SK-N-MC (cell line): ENCODE measurements around the gene MST1.

Experiments used
- DNase-seq: peaks from one replicate; pipeline ENCODE4 v3.0.0-alpha.2; 2011; ENCODE audit warnings: low read depth, low spot score
- H3K27ac ChIP-seq: fragments of 200-600 bp; sonication (generic); 2 replicates; pipeline ENCODE4 v1.5.1; 2016; ENCODE audit warnings: mixed run types
- H3K36me3 ChIP-seq: fragments of 200-600 bp; sonication (generic); 2 replicates; pipeline ENCODE4 v1.6.1; 2017; ENCODE audit warnings: antibody characterized with exemption, low read length, mixed read lengths; ENCODE audit not compliant: insufficient read depth
- H3K4me3 ChIP-seq: fragments of 200-600 bp; sonication (generic); 2 replicates; pipeline ENCODE4 v1.5.1; 2016
- H3K9ac ChIP-seq: fragments of 200-600 bp; sonication (generic); 2 replicates; pipeline ENCODE4 v1.8.0; 2017; ENCODE audit warnings: mixed run types, mixed read lengths; ENCODE audit not compliant: insufficient read length
- H3K9me3 ChIP-seq: fragments of 200-600 bp; sonication (generic); 2 replicates; pipeline ENCODE4 v1.6.1; 2017; ENCODE audit warnings: low read depth, mild to moderate bottlenecking, antibody characterized with exemption, low read length, moderate library complexity, mixed read lengths
- EZH2 ChIP-seq: fragments of 200-600 bp; sonication (generic); IDR thresholded peaks from one replicate; pipeline ENCODE4 v1.6.1; 2017; ENCODE audit warnings: antibody characterized with exemption
- FOXP2 ChIP-seq: optimal IDR thresholded peaks from 2 replicates; pipeline ENCODE3; 2011; ENCODE audit warnings: mild to moderate bottlenecking, moderate library complexity; ENCODE audit not compliant: insufficient read depth; ENCODE audit errors: extremely low read length, control extremely low read depth
- POLR2AphosphoS5 ChIP-seq: IDR thresholded peaks from 2 replicates; pipeline ENCODE4 v1.6.1; 2012; ENCODE audit warnings: mild to moderate bottlenecking, low read depth, low read length, borderline replicate concordance

The MST1 gene

DNA sequence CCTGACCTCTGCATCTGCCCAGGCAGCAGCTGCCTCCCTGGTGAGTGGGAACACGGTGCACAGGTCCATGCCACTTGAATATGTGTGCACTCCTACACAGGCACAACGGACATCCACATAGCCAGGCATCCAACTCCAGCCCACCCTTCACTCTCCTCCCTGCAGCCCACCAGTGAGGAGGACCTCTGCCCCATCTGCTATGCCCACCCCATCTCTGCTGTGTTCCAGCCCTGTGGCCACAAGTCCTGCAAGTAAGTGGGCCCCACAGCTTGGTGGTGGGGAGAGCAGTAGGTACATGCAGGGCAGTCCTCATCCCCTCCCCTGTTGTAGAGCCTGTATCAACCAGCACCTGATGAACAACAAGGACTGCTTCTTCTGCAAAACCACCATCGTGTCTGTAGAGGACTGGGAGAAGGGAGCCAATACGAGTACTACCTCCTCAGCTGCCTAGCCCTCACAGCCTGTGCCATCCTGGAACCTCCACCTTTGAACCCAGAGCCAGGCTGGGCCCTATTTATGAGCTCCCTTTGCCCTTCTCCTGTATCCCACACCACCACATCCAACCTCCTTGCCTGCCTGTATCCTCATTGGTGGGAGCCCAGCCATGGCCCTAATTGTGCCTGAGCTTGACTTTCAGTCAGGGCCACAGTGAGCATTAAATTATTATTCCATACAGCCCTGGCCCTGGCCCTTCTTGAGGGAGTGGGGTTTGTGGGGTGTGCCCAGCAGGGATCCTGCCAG lies 31.8 kb upstream of the MST1 start:
- no peak overlapping the region for H3K9ac ChIP-seq
- no peaks in the 10 kb centered on the region; the same call in 1 of the 2 replicates for H3K36me3 ChIP-seq
- no peak for DNase-seq
- no peaks in the 10 kb centered on the region for H3K9me3 ChIP-seq
- H3K27ac ChIP-seq, result no peak overlapping the region
- H3K4me3 ChIP-seq, result no peak overlapping the region
- TF ChIP-seq POLR2AphosphoS5, result peak; percentile 13; the same call in 1 of the 2 replicates
- TF ChIP-seq EZH2, result no peak

DNA sequence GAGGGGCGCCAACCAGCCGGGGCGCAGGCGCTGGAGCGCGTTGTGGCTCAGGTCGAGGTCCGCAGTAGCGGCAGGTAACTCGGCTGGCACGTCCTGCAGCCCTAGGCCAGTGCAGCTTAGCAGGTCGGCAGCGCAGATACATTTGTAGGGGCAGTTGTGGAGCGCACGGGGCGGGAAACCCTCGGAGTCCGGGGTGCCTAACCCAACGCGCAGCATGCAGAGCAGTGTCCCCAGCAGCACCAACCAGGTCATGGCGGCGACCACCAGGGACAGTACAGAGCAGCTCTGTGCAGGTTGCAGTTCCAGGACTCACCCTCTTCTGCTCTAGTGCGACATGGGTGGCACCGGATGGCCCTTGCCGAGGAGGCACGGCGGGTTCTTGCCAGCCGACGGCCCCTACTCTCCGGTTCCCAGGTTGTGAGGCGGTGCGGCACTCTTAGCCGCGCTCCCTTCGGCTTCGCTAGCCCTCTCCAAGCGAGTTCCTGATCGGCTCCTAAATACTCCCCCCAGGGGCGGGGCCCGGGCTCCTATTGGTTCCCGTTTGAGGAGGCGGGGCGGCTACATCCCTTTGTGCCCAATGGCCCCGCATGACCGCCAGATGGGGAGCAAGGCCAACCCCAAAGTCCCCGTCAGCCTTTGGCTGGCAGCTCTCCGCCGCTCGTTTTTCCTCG lies 30.1 kb upstream of the MST1 start, which contains the start of gene AMIGO3:
Gene AMIGO3, minus strand, starts transcription at position 471 of the 671 bp plus-strand sequence. Its CDS starts 219 bp downstream, at position 252.
- peak; percentile 20 for DNase-seq
- no peak within 1 kb of the TSS for H3K9ac ChIP-seq
- H3K4me3 ChIP-seq, result peak within 1 kb of the TSS; percentile 66
- no peak within 1 kb of the TSS for H3K27ac ChIP-seq
- H3K36me3 ChIP-seq, result no peaks in the 10 kb centered on the region; the same call in 1 of the 2 replicates
- TF ChIP-seq POLR2AphosphoS5 (peak; percentile 82), FOXP2 (no peak), EZH2 (no peak)
- no peaks in the 10 kb centered on the region for H3K9me3 ChIP-seq

- Histone ChIP-seq H3K4me3 (peak overlapping the region; percentile 66), H3K27ac (no peak overlapping the region), H3K9ac (no peak overlapping the region), H3K9me3 (no peaks in the 10 kb centered on the region), H3K36me3 (no peaks in the 10 kb centered on the region; the same call in 1 of the 2 replicates)
- TF ChIP-seq FOXP2 (no peak), POLR2AphosphoS5 (no peak), EZH2 (no peak)
- no peak for DNase-seq
Observed at GRCh38 chr3:49718858-49719213, 29.6 kb upstream of the MST1 start.

DNA sequence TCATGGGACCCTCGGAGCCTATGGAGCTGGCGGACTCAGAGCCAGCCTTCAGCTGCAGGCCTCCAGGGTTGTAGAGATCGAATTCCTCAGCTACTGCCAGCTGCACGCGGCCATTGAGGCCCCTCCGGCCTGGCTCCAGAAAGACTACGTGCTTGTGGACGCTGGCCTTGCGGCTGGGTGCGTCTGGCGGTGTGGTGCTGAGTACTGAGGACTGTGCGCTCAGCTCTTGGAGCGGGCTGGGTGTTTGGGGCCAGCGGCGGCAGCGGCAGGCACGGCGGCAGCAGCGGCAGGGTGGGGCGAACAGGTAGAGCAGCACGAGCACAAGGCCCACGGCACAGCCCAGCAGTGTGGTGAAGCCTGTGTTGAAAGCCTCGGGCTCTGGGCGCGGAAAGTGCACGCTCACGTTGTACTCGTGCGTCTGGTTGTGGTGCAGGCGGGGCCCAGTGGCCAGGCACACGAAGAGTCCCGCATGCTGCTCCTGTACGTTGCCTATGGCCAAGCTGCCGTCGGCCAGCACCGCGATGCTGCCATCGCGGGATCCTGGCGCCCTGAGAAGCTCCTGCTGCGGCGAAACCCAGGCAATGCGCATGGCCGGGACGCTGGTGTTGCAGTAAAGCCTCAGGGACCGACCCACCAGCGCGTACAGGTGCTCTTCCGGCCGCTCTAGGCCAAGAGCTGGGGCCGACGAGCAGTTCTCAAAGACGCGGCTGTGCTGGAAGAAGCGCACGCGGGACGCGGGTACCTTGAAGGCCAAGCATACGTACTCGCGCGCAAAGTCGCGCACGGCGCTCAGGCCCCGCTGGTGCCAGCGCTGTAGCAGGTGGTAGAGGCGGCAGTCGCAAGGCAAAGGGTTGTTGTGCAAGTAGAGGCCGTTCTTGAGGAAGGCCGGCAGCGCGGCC lies 28.9 kb upstream of the MST1 start:
- H3K36me3 ChIP-seq, result no peaks in the 10 kb centered on the region; the same call in 1 of the 2 replicates
- TF ChIP-seq POLR2AphosphoS5, result no peak
- TF ChIP-seq FOXP2, result no peak
- TF ChIP-seq EZH2, result no peak
- H3K27ac ChIP-seq, result no peak overlapping the region
- DNase-seq, result no peak
- H3K9me3 ChIP-seq, result no peaks in the 10 kb centered on the region
- no peak overlapping the region for H3K9ac ChIP-seq
- H3K4me3 ChIP-seq, result no peak overlapping the region

DNA sequence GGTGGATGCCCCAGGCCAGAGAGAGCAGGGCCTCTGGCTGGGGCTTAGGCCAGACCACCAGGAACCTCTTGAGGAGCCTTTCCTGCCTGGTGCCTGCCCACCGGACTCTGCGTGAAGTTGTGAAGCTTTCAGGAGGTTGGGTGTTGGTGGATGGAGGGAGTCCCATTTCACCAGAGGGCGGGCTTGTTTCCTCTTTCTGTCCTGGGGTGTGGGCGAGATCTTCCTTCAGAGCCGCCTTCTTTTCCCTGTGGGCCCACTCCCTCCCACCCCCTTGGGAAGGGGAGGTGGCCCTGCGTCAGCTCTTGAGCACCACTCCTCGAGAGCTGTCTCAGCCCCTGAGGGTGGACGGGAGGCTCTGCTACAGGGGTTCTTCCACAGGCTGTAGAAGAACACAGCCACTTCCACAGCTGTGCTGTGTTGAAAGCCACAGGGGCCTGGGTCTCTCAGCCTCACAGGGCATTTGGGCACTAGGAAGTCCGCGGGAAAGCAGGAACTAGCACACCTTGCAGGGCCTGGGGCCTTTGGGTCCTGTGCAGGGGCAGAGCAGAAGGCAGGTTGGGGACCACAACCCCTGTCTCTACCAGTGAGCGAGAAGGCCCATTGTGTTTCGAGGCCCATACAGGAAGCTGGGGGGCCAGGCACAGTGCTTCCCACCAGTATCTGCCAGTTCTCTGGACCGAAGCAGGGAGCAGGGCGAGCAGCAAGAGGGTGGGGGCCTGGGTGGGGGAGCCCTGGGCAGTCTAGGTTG lies 28.1 kb upstream of the MST1 start:
- Histone ChIP-seq H3K27ac (no peak overlapping the region), H3K4me3 (no peak overlapping the region), H3K36me3 (no peaks in the 10 kb centered on the region; the same call in 1 of the 2 replicates), H3K9me3 (no peaks in the 10 kb centered on the region), H3K9ac (no peak overlapping the region)
- no peak for DNase-seq
- TF ChIP-seq FOXP2 (no peak), POLR2AphosphoS5 (no peak), EZH2 (no peak)

GRCh38 chr3:49716691-49717210 lies 27.5 kb upstream of the MST1 start:
- H3K4me3 ChIP-seq, result no peak overlapping the region
- DNase-seq, result no peak
- H3K9me3 ChIP-seq, result no peaks in the 10 kb centered on the region
- H3K27ac ChIP-seq, result no peak overlapping the region
- TF ChIP-seq EZH2, result no peak
- TF ChIP-seq POLR2AphosphoS5, result no peak
- no peak for TF ChIP-seq FOXP2
- H3K9ac ChIP-seq, result no peak overlapping the region
- H3K36me3 ChIP-seq, result no peaks in the 10 kb centered on the region; the same call in 1 of the 2 replicates

- TF ChIP-seq EZH2, result no peak
- no peak for TF ChIP-seq POLR2AphosphoS5
- no peak for TF ChIP-seq FOXP2
- DNase-seq, result no peak
- no peak overlapping the region for H3K9ac ChIP-seq
- H3K4me3 ChIP-seq, result no peak overlapping the region
- H3K27ac ChIP-seq, result no peak overlapping the region
- no peaks in the 10 kb centered on the region for H3K36me3 ChIP-seq
- no peaks in the 10 kb centered on the region for H3K9me3 ChIP-seq
Observed at GRCh38 chr3:49716169-49716568, 26.9 kb upstream of the MST1 start.
